Neuronal stem cell (in vitro differentiated cells): Measurements from ENCODE around the gene MICU1.

Experiments used
- DNase-seq: peaks from one replicate; pipeline ENCODE4 v3.0.0-alpha.2; 2013; ENCODE audit warnings: low spot score
- H2AFZ ChIP-seq: one replicate; pipeline ENCODE4 v1.6.1; 2013; ENCODE audit warnings: mild to moderate bottlenecking, low read length, inconsistent platforms
- H2AK5ac ChIP-seq: 2 replicates; pipeline ENCODE4 v1.6.1; 2013; ENCODE audit warnings: low read depth, mild to moderate bottlenecking, inconsistent platforms, low read length, moderate library complexity, mixed read lengths
- H2BK120ac ChIP-seq: 2 replicates; pipeline ENCODE4 v1.6.1; 2013; ENCODE audit warnings: low read depth, mild to moderate bottlenecking, inconsistent platforms, low read length, moderate library complexity, mixed read lengths
- H2BK12ac ChIP-seq: one replicate; pipeline ENCODE4 v1.6.1; 2013; ENCODE audit warnings: low read length, inconsistent platforms
- H2BK15ac ChIP-seq: 2 replicates; pipeline ENCODE4 v1.6.1; 2013; ENCODE audit warnings: mild to moderate bottlenecking, low read length, inconsistent platforms, mixed read lengths
- H2BK5ac ChIP-seq: one replicate; pipeline ENCODE4 v1.6.1; 2013; ENCODE audit warnings: inconsistent platforms, mild to moderate bottlenecking, low read length, moderate library complexity
- H3K14ac ChIP-seq: one replicate; pipeline ENCODE4 v1.6.1; 2013; ENCODE audit warnings: low read length, inconsistent platforms
- H3K18ac ChIP-seq: 2 replicates; pipeline ENCODE4 v1.6.1; 2013; ENCODE audit warnings: low read length, inconsistent platforms
- H3K23ac ChIP-seq: 2 replicates; pipeline ENCODE4 v1.6.1; 2013; ENCODE audit warnings: low read depth, mild to moderate bottlenecking, mixed read lengths, low read length, inconsistent platforms; ENCODE audit not compliant: poor library complexity
- H3K27ac ChIP-seq: replicated peaks from 3 replicates; pipeline ENCODE4 v1.5.1; 2013; ENCODE audit warnings: low read length, inconsistent platforms
- H3K27me3 ChIP-seq, 3 experiments: 2 replicates each; pipeline ENCODE4 v1.6.1; 2013; ENCODE audit warnings: low read length in 3 of 3, mild to moderate bottlenecking in 2 of 3, inconsistent platforms in 1 of 3, low read depth in 1 of 3, mixed read lengths in 1 of 3, moderate library complexity in 1 of 3; ENCODE audit not compliant: control insufficient read depth in 3 of 3, insufficient read depth in 3 of 3
- H3K36me3 ChIP-seq, 2 donors: replicated peaks in 1 of 2; 2 replicates each; pipeline ENCODE4 v1.6.1; 2013; ENCODE audit warnings: low read length in 2 of 2; ENCODE audit not compliant: control insufficient read depth in 2 of 2, insufficient read depth in 2 of 2
- H3K4ac ChIP-seq: 2 replicates; pipeline ENCODE4 v1.6.1; 2013; ENCODE audit warnings: inconsistent platforms, mild to moderate bottlenecking, low read length, moderate library complexity
- H3K4me1 ChIP-seq, 2 donors: 1 replicate in 1 of 2; 2 replicates in 1 of 2; pipeline ENCODE4 v1.6.1; 2013; ENCODE audit warnings: low read length in 2 of 2, low read depth in 1 of 2; ENCODE audit not compliant: control insufficient read depth in 2 of 2, insufficient read depth in 1 of 2
- H3K4me2 ChIP-seq: one replicate; pipeline ENCODE4 v1.6.1; 2013; ENCODE audit warnings: mild to moderate bottlenecking, low read length, inconsistent platforms; ENCODE audit not compliant: insufficient read depth, poor library complexity, severe bottlenecking
- H3K4me3 ChIP-seq, 2 donors: 2 replicates each; pipeline ENCODE4 v1.5.1; 2013; ENCODE audit warnings: low read length in 2 of 2, mild to moderate bottlenecking in 2 of 2, inconsistent platforms in 1 of 2, moderate library complexity in 1 of 2
- H3K79me1 ChIP-seq: one replicate; pipeline ENCODE4 v1.6.1; 2013; ENCODE audit warnings: low read depth, mild to moderate bottlenecking, inconsistent platforms, low read length, moderate library complexity
- H3K9ac ChIP-seq: one replicate; pipeline ENCODE4 v1.6.1; 2013; ENCODE audit warnings: mild to moderate bottlenecking, low read depth, low read length, inconsistent platforms; ENCODE audit not compliant: poor library complexity
- H3K9me3 ChIP-seq, 2 donors: replicated peaks in 1 of 2; 2 replicates each; pipeline versions ENCODE3 to v1.6.1; 2013; ENCODE audit warnings: low read length in 2 of 2, mild to moderate bottlenecking in 2 of 2, inconsistent platforms in 1 of 2, low read depth in 1 of 2, mixed read lengths in 1 of 2, moderate library complexity in 1 of 2; ENCODE audit not compliant: control insufficient read depth in 2 of 2, insufficient read depth in 1 of 2
- H4K8ac ChIP-seq: one replicate; pipeline ENCODE4 v1.6.1; 2013; ENCODE audit warnings: low read depth, mild to moderate bottlenecking, inconsistent platforms, low read length, moderate library complexity
- H4K91ac ChIP-seq: one replicate; pipeline ENCODE4 v1.6.1; 2013; ENCODE audit warnings: low read length, low read depth, mild to moderate bottlenecking, inconsistent platforms; ENCODE audit not compliant: poor library complexity
- WGBS, 2 donors: extraction: QIAGEN DNeasy Blood & Tissue Kit; methylation state at CpG; one replicate each; pipeline ENCODE4 v1.1.7; 2013; ENCODE audit warnings: missing lambda C conversion rate in 2 of 2, mixed read lengths in 1 of 2; ENCODE audit not compliant: insufficient read length in 2 of 2, insufficient replicate concordance in 1 of 2; ENCODE audit errors: extremely low coverage in 2 of 2; 5-methylcytosine and 5-hydroxymethylcytosine counted together

Gene MICU1

GRCh38 chr10:72355214-72355555 is 270.7 kb downstream of the MICU1 start:
- H3K4ac ChIP-seq: no peak overlapping the region
- H3K14ac ChIP-seq: no peak overlapping the region
- H3K27ac ChIP-seq: no peak overlapping the region
- H3K4me3 ChIP-seq: peak overlapping the region; percentile 92 to 96
- no peak overlapping the region for H3K23ac ChIP-seq
- no peak overlapping the region for H2BK15ac ChIP-seq
- H3K9ac ChIP-seq: no peak overlapping the region
- peaks cover 0 to 1% (median 0%) of the 10 kb centered on the region in 3 experiments for H3K27me3 ChIP-seq
- H2BK120ac ChIP-seq: no peak overlapping the region
- no peak overlapping the region for H3K4me2 ChIP-seq
- H3K9me3 ChIP-seq: no peaks in the 10 kb centered on the region
- no peak overlapping the region for H2BK5ac ChIP-seq
- H3K36me3 ChIP-seq: peaks cover 9 to 21% of the 10 kb centered on the region in 2 donors
- H3K4me1 ChIP-seq: peaks cover 0 to 6% of the 10 kb centered on the region in 2 donors
- no peak overlapping the region for H4K91ac ChIP-seq
- H3K18ac ChIP-seq: no peak overlapping the region
- no peak overlapping the region for H2BK12ac ChIP-seq
- no peak for DNase-seq
- no peak overlapping the region for H4K8ac ChIP-seq
- peaks cover 12% of the 10 kb centered on the region for H3K79me1 ChIP-seq
- no CpG with 5 or more reads among the region's 7 CpGs for WGBS, 2 donors
- H2AK5ac ChIP-seq: no peak overlapping the region
- peak overlapping the region; percentile 96 for H2AFZ ChIP-seq

GRCh38 chr10:72354356-72355213 is 271.3 kb downstream of the MICU1 start, which contains the start of gene DNAJB12:
TSS of gene DNAJB12 (minus strand) at chr10:72354919. CDS start at chr10:72354897, 22 bp downstream.
- H3K4me2 ChIP-seq: peak within 1 kb of the TSS; percentile 87
- peak within 1 kb of the TSS; percentile 92 for H3K9ac ChIP-seq
- H2BK12ac ChIP-seq: no peak within 1 kb of the TSS
- H2AFZ ChIP-seq: peak within 1 kb of the TSS; percentile 96
- peak within 1 kb of the TSS; percentile 96 for H3K23ac ChIP-seq
- no peak within 1 kb of the TSS for H4K8ac ChIP-seq
- peak within 1 kb of the TSS; percentile 92 to 96 for H3K4me3 ChIP-seq
- peak within 1 kb of the TSS; percentile 12 for H2BK15ac ChIP-seq
- peaks cover 0 to 1% (median 0%) of the 10 kb centered on the region in 3 experiments for H3K27me3 ChIP-seq
- H3K36me3 ChIP-seq: peaks cover 9 to 23% of the 10 kb centered on the region in 2 donors
- peaks cover 0 to 6% of the 10 kb centered on the region in 2 donors for H3K4me1 ChIP-seq
- H3K79me1 ChIP-seq: peaks cover 12% of the 10 kb centered on the region
- H3K9me3 ChIP-seq: no peaks in the 10 kb centered on the region
- no peak within 1 kb of the TSS for H2AK5ac ChIP-seq
- no peak within 1 kb of the TSS for H2BK120ac ChIP-seq
- H3K4ac ChIP-seq: no peak within 1 kb of the TSS
- H4K91ac ChIP-seq: no peak within 1 kb of the TSS
- H3K14ac ChIP-seq: peak within 1 kb of the TSS; percentile 97
- WGBS, 2 donors: no CpG with 5 or more reads among the region's 74 CpGs
- peak within 1 kb of the TSS; percentile 98 for H3K18ac ChIP-seq
- DNase-seq: peak; percentile 93
- H3K27ac ChIP-seq: peak within 1 kb of the TSS; percentile 94
- peak within 1 kb of the TSS; percentile 88 for H2BK5ac ChIP-seq

GRCh38 chr10:72353965-72354355 is 271.9 kb downstream of the MICU1 start:
- H3K4ac ChIP-seq: no peak overlapping the region
- no CpG with 5 or more reads among the region's 23 CpGs for WGBS, 2 donors
- peaks cover 0 to 6% of the 10 kb centered on the region in 2 donors for H3K4me1 ChIP-seq
- peak overlapping the region; percentile 13 for H3K23ac ChIP-seq
- no peak overlapping the region for H2BK12ac ChIP-seq
- H3K9me3 ChIP-seq: no peaks in the 10 kb centered on the region
- H2BK5ac ChIP-seq: peak overlapping the region; percentile 88
- no peak overlapping the region for H3K14ac ChIP-seq
- no peak overlapping the region for H2BK15ac ChIP-seq
- no peak overlapping the region for H3K18ac ChIP-seq
- H3K27me3 ChIP-seq: peaks cover 0 to 1% (median 0%) of the 10 kb centered on the region in 3 experiments
- no peak for DNase-seq
- H3K4me2 ChIP-seq: peak overlapping the region; percentile 87
- no peak overlapping the region for H4K91ac ChIP-seq
- H3K27ac ChIP-seq: no peak overlapping the region
- H3K79me1 ChIP-seq: peaks cover 12% of the 10 kb centered on the region
- H3K9ac ChIP-seq: peak overlapping the region; percentile 92
- H4K8ac ChIP-seq: no peak overlapping the region
- H2AFZ ChIP-seq: peak overlapping the region; percentile 96
- no peak overlapping the region for H2BK120ac ChIP-seq
- peaks cover 10 to 29% of the 10 kb centered on the region in 2 donors for H3K36me3 ChIP-seq
- peak overlapping the region; percentile 92 to 96 for H3K4me3 ChIP-seq
- H2AK5ac ChIP-seq: no peak overlapping the region
